A673 (cell line): ENCODE results near the gene TBCD. TPM values are rescaled to one million over a fixed set of nuclear protein-coding genes. Genes with fewer than 3 reads are reported as not detected.

Source experiments
- BruUV-seq: library from RNA; stranded (reverse); fragments of 400-500 nt; replicated peaks from 2 replicates; lab custom pipeline; 2021; lab: Mats Ljungman, UMichigan
- CTCF ChIA-PET: fragments of 300-600 bp; sonication (Branson Sonifier 250); formaldehyde crosslinking; loops from one replicate; lab custom pipeline; 2022; ENCODE audit warnings: antibody characterized with exemption; lab: Charles Lee
- POLR2A ChIA-PET: fragments of 300-600 bp; sonication (Branson Sonifier 250); formaldehyde crosslinking; loops from one replicate; lab custom pipeline; 2022; ENCODE audit warnings: antibody characterized with exemption; ENCODE audit not compliant: low non-redundant PET; lab: Charles Lee
- DNase-seq: peaks from one replicate; pipeline ENCODE4 v3.0.0-alpha.2; 2015; ENCODE audit warnings: low spot score
- H3K27ac ChIP-seq: fragments of 200-600 bp; sonication (generic); 2 replicates; pipeline ENCODE4 v1.5.1; 2016; ENCODE audit warnings: mixed run types, low read depth, mild to moderate bottlenecking, mixed read lengths, antibody characterized with exemption, low read length; ENCODE audit not compliant: poor library complexity, severe bottlenecking
- H3K27me3 ChIP-seq: fragments of 200-600 bp; sonication (generic); replicated peaks from 2 replicates; pipeline ENCODE4 v1.6.1; 2017; ENCODE audit warnings: mixed run types, low read depth, mild to moderate bottlenecking, mixed read lengths, antibody characterized with exemption, low read length; ENCODE audit not compliant: insufficient read depth, poor library complexity
- H3K36me3 ChIP-seq: fragments of 200-600 bp; sonication (generic); 2 replicates; pipeline ENCODE4 v1.6.1; 2016; ENCODE audit warnings: mixed run types, mild to moderate bottlenecking, mixed read lengths, antibody characterized with exemption, low read length; ENCODE audit not compliant: insufficient read depth, poor library complexity, severe bottlenecking
- H3K4me1 ChIP-seq: fragments of 200-600 bp; sonication (generic); 2 replicates; pipeline ENCODE4 v1.6.1; 2017; ENCODE audit warnings: mixed run types, mild to moderate bottlenecking, mixed read lengths, antibody characterized with exemption, low read length; ENCODE audit not compliant: insufficient read depth, poor library complexity, severe bottlenecking
- H3K4me3 ChIP-seq: fragments of 200-600 bp; sonication (generic); 2 replicates; pipeline ENCODE4 v1.5.1; 2016; ENCODE audit warnings: low read depth, mixed run types, mild to moderate bottlenecking, mixed read lengths, low read length; ENCODE audit not compliant: poor library complexity, severe bottlenecking
- H3K9me3 ChIP-seq: fragments of 200-600 bp; sonication (generic); 2 replicates; pipeline ENCODE4 v1.6.1; 2016; ENCODE audit warnings: mixed run types, low read depth, mild to moderate bottlenecking, mixed read lengths, antibody characterized with exemption, low read length; ENCODE audit not compliant: poor library complexity, severe bottlenecking
- EZH2 ChIP-seq: fragments of 200-600 bp; sonication (generic); IDR thresholded peaks from 2 replicates; pipeline ENCODE4 v1.6.1; 2017; ENCODE audit warnings: borderline replicate concordance, low read depth, mild to moderate bottlenecking, mixed read lengths, antibody characterized with exemption, low read length; ENCODE audit not compliant: poor library complexity, severe bottlenecking
- intact Hi-C: fragments of 100-400 bp; cut with micrococcal nuclease; formaldehyde crosslinking; loops from one replicate; pipeline ENCODE4 v1.10.0; 2022; ENCODE audit not compliant: unreplicated experiment
- total RNA-seq: library from RNA; stranded (reverse); gene quantifications from 2 replicates; pipeline ENCODE4 v1.2.3, GENCODE V29; 2021
- TF ChIP-seq, protein P1 (sequence below): fragments of 300-800, 200-600 bp; sonication (generic); conservative IDR thresholded peaks from 2 replicates; pipeline ENCODE4 v1.5.1; 2017; ENCODE audit warnings: low read depth, mild to moderate bottlenecking, antibody characterized with exemption, low read length, moderate library complexity, mixed read lengths

TBCD gene
- total RNA-seq, 1 experiment from 2014 or later: 113 TPM

DNA sequence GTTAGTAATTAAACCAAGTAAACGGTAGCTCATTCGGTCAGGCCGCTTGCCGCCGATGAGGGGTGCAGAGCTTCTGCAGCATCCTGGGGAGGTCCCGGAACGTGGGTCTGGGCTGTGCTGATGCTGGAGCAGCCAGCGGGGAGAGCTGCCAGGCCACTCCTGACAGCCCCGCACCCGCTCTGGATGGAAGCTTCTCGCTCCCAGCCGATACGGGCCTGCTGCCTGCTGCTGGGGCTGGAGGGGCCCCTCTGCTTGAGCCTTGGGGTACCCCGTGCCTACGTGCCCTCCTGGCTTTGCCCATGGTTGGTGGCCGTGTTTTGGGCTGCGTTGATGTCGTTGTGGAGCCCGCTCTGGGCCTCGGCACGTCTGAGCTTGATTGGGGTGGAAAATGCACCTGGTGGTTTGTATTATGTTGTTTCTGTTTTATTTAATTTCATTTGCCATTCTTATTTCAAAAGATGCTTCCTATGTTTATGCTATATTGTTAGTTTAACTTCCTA is 129.5 kb downstream of the TBCD start:
- peaks cover 7% of the 10 kb centered on the region for H3K4me1 ChIP-seq
- ChIA-PET CTCF (no interaction called here), POLR2A (no interaction called here)
- no peaks in the 10 kb centered on the region for H3K36me3 ChIP-seq
- DNase-seq: no peak
- no peak overlapping the region for H3K4me3 ChIP-seq
- H3K27ac ChIP-seq: peak overlapping the region; percentile 30
- no peak for TF ChIP-seq EZH2
- TF ChIP-seq, protein P1, sequence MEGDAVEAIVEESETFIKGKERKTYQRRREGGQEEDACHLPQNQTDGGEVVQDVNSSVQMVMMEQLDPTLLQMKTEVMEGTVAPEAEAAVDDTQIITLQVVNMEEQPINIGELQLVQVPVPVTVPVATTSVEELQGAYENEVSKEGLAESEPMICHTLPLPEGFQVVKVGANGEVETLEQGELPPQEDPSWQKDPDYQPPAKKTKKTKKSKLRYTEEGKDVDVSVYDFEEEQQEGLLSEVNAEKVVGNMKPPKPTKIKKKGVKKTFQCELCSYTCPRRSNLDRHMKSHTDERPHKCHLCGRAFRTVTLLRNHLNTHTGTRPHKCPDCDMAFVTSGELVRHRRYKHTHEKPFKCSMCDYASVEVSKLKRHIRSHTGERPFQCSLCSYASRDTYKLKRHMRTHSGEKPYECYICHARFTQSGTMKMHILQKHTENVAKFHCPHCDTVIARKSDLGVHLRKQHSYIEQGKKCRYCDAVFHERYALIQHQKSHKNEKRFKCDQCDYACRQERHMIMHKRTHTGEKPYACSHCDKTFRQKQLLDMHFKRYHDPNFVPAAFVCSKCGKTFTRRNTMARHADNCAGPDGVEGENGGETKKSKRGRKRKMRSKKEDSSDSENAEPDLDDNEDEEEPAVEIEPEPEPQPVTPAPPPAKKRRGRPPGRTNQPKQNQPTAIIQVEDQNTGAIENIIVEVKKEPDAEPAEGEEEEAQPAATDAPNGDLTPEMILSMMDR: no peak
- BruUV-seq: no TSS peak
- no peaks in the 10 kb centered on the region for H3K9me3 ChIP-seq
- intact Hi-C loops: no loop called here
- no peaks in the 10 kb centered on the region for H3K27me3 ChIP-seq

- Histone ChIP-seq H3K36me3 (no peaks in the 10 kb centered on the region), H3K9me3 (no peaks in the 10 kb centered on the region), H3K4me3 (no peak overlapping the region), H3K27me3 (no peaks in the 10 kb centered on the region), H3K27ac (no peak overlapping the region), H3K4me1 (peaks cover 7% of the 10 kb centered on the region)
- CTCF ChIA-PET: no interaction called here
- POLR2A ChIA-PET: no interaction called here
- no peak for TF ChIP-seq EZH2
- no peak for DNase-seq
- intact Hi-C loops: no loop called here
- no TSS peak for BruUV-seq
Observed at GRCh38 chr17:82881900-82882714, 130.2 kb downstream of the TBCD start.

DNA sequence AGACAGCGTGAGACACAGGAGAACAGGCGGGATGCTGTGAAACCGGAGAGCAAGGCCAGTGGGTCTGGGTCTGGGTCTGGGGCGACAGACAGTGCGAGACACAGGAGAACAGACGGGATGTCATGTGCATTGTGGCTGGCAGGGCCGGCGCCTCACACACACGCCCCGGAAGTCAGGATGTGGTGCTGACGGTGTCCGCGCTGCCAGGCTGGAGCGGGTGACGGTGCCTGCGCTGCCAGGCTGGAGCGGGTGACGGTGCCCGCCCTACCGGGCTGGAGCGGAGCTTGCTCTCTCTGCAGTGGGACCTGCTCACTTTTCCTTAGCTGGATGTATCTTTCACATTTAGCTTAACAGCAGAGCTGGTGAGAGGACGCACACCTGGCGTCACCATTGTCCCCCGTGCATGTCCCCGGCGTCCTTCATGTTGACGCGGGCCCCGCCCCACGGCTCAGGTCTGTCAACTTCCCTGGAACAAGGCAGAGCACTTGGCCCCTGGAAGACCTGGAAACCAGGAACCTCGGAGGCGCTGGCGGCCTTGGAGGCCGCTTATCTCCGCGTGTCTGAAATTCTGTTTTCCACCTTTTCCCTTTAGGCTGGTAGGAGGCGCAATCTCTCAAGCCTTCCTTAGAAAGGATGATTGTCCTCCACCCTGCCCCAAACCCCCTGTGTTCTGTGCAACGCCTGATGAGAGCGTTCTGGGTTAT is 131.0 kb downstream of the TBCD start:
- Histone ChIP-seq H3K4me3 (no peak overlapping the region), H3K27me3 (no peaks in the 10 kb centered on the region), H3K27ac (no peak overlapping the region), H3K4me1 (peaks cover 7% of the 10 kb centered on the region), H3K9me3 (no peaks in the 10 kb centered on the region), H3K36me3 (no peaks in the 10 kb centered on the region)
- CTCF ChIA-PET: no interaction called here
- intact Hi-C loops: no loop called here
- POLR2A ChIA-PET: no interaction called here
- no peak for DNase-seq
- TF ChIP-seq, protein P1: no peak
- TF ChIP-seq EZH2: no peak
- no TSS peak for BruUV-seq
